Measurements from ENCODE around the gene FLG2.

FLG2 gene

DNA sequence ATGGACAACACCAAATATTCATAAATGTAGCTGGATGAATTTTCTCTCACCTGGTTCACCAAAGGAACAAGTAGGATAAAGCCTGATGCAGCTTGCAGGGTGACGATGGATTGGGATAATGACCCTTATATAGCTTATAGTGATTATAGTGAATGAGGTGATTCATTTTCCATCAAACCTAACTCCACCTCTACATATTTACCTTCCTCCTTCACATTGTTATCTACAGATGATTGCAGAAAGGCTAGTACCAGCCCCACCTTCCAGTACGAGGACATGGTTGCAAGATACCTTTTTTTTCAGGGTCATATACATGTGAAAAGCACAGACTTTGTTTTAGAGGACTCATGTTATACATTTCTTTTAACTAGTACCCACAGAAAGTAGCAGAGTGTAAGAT lies at the start of gene FLG2:
TSS of gene FLG2 (minus strand) at position 101 of the 400 bp plus-strand sequence. CDS start 1,122 bp downstream, outside the sequence.
- DNase-seq (ENCODE audit: low spot score): no peak

DNA sequence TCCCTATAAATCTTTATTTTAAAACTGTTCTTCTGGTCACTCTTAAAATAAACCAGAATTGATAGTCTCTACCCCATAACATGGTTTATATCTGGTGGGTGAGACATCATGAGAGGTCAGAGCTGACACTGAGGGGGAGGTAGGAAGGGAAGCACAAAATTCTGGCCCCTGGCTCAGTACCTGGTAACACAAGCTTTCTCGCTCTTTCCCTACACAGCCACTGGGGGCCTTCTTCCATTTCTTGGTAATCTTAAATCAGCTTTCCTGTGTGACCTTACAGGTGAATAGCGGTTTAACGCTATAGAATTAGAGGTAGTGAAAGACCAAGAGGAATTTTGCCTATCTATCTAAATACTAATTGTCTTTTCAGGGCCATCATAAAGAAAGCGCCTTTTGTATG lies 48.9 kb upstream of the FLG2 start:
- DNase-seq (ENCODE audit: low spot score): no peak

DNA sequence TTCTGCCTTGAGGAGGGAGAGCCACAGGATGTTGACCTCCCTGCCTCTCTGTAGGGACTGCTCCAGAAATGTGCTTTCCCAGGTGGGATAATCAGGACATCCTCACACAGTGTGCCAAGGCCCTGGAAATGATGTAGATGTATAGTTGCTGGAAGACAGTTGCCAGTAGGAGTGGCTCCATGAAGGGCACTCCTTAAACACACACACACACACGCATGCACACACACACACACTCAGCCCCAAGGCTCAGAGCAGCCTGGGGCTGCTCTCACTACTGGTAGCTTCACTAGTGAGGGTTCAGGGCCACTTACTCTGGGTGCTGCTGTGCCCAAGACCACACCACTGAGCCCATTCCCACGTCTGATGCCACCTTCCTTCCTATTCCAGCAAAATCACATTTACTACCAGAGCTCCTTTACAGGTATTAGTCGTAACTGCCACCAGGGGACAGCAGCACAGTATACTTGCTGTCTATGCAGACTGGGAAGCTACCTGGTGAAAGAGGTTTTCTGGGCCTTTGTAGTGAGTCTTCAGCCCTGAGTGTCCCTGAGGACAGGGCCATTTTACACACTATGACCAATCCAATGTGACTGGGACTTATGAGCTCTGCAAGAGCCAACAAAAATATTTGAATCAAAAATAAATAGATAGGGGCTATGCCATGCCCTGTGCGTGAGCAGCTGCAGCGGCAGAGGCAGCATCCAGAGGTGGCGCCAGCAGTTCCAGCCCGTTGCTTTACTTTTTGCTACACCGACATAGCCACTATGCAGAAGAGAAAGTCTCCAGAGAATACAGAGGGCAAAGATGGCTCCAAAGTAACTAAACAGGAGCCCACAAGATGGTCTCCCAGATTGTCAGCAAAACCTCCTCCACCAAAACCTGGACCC lies 39.2 kb upstream of the FLG2 start:
- no peak for DNase-seq (ENCODE audit: low spot score)

DNA sequence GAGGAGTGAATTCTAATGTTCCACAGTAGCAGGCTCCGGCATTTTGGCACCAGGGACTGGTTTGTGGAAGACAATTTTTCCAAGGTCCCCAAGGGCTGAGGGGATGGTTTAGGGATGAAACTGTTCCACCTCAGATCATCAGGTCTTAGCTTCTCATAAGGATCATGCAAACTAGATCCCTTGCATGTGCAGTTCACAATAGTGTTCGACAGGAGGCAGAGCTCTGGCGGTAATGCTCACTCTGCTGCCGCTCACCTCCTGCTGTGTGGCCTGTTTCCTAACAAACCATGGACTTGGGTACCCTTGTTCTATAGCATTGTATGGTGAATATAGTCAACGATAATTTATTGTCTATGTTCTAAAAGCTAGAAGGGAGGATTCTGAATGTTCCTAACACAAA lies 37.7 kb upstream of the FLG2 start:
- no peak for DNase-seq (ENCODE audit: low spot score)

DNA sequence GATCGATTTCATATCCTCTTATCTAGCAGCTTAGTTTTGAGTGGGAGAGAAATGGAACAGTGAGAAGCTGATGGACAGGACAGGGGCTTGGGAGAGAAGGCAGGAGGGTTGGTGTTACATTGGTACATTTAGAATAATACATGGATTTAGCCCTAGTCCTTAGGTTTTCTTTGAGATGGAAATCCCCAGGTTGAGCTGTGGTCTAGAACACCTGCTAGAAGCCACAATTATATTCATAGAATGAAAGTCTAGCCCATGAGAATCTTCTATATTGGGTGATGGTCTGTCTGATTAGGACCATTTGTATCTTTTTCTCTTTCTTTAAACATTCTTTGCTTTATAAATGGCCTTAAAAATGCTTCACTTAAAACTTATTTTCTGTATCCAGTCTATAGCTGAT lies 34.3 kb upstream of the FLG2 start:
- DNase-seq (ENCODE audit: low spot score): no peak

DNA sequence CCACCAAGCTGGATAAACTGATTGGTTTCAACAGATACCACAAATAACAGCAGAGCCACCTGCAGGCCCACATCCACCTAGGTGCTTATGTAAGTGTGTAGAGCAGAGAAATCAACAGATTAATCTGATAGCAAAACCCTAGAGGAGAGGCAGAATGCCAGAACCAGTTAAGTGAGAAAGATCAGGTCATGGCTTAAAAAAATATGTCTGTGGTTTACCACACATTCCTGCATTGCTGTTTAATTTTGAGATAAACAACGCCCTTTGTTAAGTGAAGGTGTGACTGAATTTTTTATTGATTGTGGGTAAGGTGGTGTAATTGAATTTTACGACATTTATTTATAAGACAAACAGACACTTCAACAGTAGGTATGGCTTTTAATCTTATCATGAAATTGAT lies 33.1 kb upstream of the FLG2 start:
- DNase-seq (ENCODE audit: low spot score): no peak

DNA sequence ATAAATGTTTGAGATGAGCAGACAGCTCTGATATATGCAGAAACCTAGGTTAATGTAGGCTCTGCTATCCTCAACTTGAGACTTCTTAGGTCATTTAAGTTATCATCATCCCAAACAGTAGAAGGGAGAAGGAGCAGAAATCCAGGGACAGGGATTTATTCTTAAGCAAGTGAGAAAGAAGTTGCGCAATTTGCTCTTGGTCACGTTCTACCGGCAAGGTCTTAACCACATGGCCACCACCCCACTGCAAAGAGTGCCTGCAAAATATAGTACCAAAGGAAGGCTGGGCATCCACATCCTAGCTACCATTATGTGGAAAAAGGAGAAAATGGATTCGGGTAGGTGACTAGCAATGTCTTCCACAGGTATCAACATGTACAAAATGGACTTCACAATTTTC lies 29.1 kb upstream of the FLG2 start:
- no peak for DNase-seq (ENCODE audit: low spot score)

DNA sequence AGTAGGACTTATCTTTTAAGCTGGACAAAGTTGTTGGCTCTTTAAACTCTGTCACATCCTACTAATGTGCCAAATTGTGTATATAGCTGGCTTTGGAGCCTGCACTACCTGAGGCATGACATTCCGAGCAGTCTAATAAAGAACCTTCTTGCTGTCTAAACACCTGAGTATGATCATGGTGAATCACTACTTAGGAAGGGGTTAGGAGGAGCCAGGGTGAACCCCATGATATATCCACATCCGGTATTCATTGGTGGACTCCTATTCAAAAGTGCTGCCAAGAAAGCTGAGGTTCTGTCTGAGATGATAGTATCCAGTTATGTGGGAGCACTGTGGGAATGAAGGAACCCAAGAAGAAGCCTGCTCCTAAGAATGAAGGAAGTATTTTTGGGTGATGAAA lies 27.1 kb upstream of the FLG2 start:
- no peak for DNase-seq (ENCODE audit: low spot score)

DNA sequence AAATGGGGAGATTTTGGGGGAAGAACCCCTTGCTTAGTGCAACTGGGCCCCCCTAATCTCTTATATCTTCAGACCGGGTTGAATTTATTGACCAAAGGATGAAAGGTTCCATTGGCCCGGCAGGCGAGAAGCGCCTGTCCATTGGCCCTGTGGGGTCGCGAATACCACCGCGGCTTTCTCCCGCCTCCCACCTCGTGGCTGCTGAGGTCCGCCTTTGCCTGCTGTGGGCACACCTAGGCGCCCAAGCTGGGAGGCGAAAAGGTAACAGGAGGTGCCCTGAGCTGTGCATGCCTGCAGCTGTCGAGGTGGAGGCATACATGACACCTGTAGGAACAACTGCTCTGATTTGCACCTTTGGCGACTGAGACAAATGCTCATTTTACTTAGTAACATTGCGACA lies 21.1 kb upstream of the FLG2 start:
- no peak for DNase-seq (ENCODE audit: low spot score)

DNA sequence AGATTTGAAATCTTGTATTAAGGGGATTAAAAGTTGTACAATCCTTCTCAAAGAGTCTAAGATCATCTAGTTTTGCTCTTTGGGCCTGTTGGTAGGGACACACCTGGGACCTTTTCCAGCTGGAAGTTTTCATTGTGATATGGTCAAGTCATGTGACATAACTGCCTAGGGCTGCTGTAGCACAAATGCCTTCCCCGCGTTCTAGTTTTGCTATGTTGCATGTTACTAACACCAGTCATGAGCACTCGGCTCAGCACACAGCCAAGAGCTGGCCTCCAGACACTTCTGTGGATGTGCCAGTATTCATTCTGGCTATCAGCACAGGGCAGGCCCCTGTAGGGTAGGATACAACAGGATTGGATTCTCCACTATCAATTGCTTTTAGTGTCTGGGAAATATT lies 14.6 kb upstream of the FLG2 start:
- DNase-seq (ENCODE audit: low spot score): no peak

DNA sequence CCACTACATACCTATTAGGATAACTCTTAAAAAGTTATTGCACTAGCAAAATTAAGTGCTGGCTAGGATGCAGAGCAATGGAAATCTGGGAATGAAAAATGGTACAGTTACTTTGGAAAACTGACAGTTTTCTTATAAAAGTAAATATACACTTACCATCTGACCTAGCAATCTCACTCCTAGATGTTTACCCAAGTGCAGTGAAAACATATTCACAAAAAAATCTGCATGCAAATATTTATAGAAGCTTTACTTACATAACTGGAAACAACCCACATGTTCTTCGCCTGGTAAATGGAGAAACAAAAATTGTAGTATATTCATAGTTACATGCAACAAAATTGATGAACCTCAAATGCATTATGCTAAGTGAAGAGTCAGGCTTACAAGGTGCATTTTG lies 12.9 kb upstream of the FLG2 start:
- DNase-seq (ENCODE audit: low spot score): no peak

DNA sequence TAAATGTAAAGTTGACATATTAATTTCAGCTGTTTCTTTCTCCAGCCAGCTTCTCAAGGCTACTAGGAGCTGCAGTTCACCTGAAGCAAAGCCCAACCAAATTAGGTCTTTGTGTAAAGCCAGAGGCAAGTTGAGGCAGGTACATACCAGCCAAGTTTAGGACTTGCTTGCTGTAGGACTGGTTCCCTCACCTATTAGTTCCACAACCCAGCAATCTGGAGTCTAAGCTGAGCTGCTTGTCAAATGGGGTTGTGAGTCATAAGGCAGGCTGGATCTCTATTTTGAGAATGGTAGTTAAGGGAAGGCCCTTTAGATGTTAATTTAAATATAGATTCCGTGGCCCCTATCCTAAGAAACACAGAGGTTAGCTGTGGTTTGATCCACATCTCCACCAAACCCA lies 7.6 kb upstream of the FLG2 start:
- DNase-seq (ENCODE audit: low spot score): no peak

DNA sequence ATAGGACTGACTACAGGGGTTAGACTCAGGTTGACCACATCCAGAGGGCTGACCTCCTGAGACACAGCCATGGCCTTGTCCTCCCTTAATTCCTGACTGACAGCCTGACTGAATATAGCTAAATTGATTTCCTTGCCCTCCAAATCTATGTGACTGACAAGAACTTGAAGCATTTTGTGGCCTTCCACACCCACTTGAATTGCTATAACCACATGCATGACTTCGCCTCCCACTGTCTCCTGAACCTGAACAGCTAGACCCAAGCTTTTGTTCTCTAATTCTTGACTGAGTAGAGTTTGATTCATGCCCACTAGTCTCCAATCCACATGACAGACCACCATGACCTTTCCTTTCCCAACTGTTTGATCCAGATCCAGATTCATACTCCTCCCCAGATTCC lies 3.1 kb downstream of the FLG2 start:
- DNase-seq (ENCODE audit: low spot score): no peak

DNA sequence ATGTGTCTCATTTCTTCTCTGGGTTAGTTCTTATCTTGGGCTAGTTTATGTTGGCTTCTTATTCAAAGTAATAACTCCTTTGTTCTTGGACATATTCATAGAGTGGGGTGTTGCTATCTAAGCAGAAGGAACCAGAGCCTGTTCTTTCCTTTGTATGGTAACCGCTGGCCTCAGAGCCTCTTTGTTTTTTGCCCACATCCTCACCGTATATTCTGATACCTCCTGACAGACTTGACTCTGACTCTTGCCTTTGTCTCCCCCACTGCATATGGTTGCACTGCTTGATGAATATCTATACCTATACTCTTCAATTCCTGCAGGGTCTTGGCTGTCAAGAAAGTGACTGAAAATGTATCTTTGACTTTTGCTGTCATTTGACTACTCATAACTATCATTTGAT lies 10.2 kb downstream of the FLG2 start:
- no peak for DNase-seq (ENCODE audit: low spot score)

DNA sequence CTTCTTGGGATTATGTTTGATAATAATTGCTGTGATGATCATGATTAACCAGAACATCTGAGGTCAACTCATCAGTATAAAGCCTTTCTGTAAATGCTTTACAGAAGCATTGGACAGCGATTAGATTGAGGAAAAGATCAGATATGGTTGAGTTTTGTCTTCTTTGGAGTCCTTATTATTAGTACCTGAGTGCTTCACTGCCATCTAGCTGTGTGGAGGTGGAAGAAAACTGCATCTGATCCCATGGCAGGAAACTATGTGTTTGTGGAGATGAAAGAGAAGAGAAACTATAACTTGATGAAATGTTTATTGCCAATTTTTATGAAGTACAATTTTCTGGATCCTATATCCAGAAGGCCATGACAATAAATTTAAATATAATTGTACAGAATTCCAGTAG lies 11.4 kb downstream of the FLG2 start:
- DNase-seq (ENCODE audit: low spot score): no peak

DNA sequence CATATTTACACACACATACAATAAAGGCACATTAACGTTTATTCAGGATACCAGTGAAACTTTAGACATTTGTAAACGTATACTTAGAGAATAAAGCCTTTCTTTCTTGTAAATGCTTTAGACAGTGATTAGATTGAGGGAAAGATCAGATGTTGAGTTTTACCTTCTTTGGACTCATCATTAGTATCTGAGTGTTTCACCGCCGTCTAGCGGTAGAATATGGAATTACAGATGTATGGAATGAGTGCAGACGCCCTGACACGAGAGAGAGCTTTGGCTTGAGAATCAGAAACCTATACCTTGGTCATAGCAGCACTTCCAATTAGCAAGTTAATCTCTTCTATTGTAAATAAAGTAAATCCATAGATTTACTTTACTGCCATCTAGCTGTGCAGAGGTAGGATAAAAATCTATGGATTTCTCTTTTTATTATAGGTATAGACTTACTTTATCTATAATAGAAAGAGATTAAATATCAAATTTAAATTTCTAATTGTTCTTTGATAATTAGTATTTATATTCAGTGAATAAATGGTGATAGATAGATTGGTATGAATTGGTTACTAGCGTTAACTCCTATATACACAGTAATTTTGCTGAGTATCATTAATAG lies 12.6 kb downstream of the FLG2 start:
- peak; percentile 55 for DNase-seq (ENCODE audit: low spot score)

DNA sequence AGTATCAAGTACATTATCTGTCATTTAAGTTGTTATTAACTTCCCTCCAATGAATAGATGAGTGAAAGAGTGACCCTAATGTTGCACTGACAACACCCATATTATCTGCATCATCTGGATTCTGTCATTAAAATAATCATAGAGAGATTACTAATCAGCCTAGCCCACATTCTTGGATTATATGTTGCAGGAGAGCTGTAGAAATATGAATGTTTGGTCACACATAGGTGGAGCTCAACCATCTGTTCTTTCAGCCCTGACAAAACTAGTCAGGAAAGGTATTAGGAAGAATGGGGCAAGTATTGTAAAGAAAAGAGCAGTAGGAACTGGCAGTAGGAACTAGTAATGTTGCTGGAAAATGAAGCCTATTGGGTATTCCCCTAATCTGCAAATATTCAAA lies 15.4 kb downstream of the FLG2 start:
- no peak for DNase-seq (ENCODE audit: low spot score)

DNA sequence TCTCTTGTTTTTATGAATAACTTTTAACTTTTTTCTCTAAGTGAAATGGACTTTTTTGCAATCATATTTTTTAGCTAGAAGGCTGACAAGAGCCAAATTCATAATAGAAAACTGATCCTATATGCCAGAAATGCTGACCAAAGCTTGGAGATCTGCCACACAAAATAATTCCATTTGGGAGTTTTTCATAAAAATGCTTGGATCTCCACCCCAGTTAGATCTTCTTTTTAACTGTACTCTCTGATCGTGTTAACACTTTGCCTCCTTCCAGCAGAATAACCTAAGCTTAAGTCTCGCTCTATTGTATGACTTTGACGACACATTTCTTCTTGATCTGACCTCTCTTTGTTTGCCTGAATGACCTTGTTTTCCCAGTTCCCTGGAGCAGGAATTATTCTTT lies 16.8 kb downstream of the FLG2 start:
- DNase-seq (ENCODE audit: low spot score): no peak

DNA sequence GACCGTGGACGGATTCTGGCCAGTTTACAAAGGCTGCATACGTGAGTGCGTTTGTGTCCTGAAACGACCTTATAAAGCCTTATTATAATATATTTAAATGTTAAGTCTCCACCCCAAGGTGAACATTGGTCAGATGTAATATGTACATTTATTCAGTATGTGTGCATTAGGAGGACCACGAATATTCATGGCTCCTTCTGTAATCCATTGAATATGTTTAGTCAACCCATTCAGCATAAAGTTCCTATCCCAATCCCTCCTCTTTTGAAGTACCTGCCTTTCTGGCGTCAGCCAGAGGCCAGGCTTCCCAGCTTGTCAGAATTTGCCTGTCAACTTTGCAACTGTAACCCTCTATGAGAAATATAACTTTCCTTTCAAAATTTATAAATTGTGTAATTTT lies 24.4 kb downstream of the FLG2 start:
- DNase-seq (ENCODE audit: low spot score): no peak

DNA sequence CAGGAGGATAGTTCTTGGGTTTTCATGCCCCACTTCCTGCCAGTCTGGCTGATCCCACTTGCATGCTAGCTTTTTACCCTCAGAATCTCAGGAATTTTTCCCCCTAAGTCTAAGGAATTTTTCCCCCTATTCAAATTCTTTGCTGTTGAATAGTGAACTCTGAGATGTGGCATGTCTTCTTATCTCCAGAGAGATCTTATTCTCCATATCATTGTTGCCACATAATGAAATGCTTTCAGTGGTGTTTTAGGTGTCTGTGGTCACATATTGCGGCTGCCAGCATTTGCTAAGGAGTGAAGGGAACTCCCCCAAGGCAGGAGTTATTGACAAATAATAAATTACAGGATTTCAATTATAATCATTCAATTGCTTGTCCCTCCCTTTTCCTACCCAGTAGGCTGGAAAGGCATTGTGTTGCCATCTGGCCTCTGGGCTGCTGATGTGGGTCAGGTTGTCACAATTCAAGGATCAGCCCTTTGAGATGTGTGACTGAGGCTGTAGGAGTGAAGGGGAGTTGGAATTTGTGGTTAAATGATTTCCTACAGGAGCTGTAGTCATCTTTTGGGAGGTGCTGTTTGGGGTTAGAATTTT lies 30.9 kb downstream of the FLG2 start:
- no peak for DNase-seq (ENCODE audit: low spot score)

DNA sequence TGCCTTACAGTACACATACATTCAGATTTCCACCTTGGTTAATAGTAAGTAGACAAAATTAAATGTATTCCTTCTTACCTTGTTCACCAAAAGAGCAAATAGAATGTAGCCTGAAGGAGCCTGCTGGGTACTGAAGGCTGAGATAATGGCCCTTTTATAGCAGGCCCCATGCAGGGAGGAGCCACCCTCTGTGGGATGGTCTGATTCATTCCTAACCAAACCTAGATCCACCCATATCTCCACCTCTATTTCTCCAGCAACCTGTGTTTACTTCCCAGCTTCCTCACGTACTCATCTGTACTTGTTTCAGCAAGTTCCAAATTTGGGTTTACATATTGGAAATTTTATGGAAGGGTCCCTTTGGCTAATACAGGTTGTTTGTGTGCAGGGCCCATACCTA lies 34.7 kb downstream of the FLG2 start, which contains the start of gene FLG:
TSS of gene FLG (minus strand) at position 129 of the 400 bp plus-strand sequence. CDS start 9,783 bp downstream, outside the sequence.
- DNase-seq (ENCODE audit: low spot score): no peak

DNA sequence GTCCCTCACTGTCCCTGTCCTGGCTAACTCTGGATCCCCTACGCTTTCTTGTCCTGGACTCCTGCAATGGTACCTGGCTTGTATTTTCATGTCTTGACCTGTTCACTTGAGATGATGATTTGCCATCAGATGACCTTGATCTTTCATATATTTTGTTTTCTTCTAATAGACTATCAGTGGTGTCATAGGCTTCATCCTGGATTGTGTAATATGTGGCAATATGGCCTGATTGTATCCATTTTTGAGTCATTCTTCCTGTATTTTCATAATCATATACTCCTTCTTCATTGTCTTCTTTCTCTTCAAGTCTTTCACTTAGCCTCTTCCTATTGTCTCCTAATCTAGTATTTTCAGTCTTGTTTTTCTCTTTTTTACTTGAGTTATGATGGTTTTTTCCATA lies 45.8 kb downstream of the FLG2 start:
- DNase-seq (ENCODE audit: low spot score): no peak

DNA sequence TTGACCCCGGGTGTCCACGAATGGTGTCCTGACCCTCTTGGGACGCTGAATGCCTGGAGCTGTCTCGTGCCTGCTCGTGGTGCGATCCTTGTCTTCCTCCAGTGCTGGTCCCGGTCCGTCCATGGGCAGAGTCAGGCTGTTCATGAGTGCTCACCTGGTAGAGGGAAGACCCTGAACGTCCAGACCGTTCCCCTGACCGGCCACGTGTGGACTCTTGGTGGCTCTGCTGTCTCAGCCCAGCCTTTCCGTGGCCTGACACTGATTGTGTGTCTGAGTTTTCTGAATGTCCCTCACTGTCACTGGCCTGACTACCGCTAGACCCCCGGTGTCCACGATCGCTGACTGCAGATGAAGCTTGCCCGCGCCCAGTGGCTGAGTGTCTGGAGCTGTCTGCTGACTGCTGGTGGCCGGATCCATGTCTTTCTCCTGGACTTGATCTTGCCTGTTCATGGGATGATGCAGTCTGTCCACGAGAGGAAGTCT lies 46.4 kb downstream of the FLG2 start:
- DNase-seq (ENCODE audit: low spot score): no peak
